Activated naive CD8-positive, alpha-beta T cell treated with anti-CD3 and anti-CD28 coated beads for 36 hours (primary cell): ENCODE data around the gene ALG1. TPM values are rescaled to one million over a fixed set of nuclear protein-coding genes. Genes with fewer than 3 reads are reported as not detected.
"Not testable (repeated sequence)": the region's sequence is repeated elsewhere in the genome, so short reads cannot be mapped to it uniquely, and the experiment has no call there.

ENCODE experiments used
- DNase-seq: peaks from one replicate; pipeline ENCODE4 v3.0.0; 2021
- H3K27ac Mint-ChIP-seq: one replicate; pipeline ENCODE4 v1.8.0; 2022; ENCODE audit warnings: mild to moderate bottlenecking, moderate library complexity, mixed read lengths
- H3K27me3 Mint-ChIP-seq: one replicate; pipeline ENCODE4 v1.8.0; 2022; ENCODE audit warnings: mild to moderate bottlenecking, mixed read lengths
- H3K36me3 Mint-ChIP-seq: one replicate; pipeline ENCODE4 v1.8.0; 2021; ENCODE audit warnings: mild to moderate bottlenecking, mixed read lengths
- H3K4me1 Mint-ChIP-seq: one replicate; pipeline ENCODE4 v1.8.0; 2021; ENCODE audit warnings: mixed read lengths
- H3K4me3 Mint-ChIP-seq: one replicate; pipeline ENCODE4 v1.8.0; 2022; ENCODE audit warnings: mild to moderate bottlenecking, moderate library complexity, mixed read lengths
- H3K9me3 Mint-ChIP-seq: one replicate; pipeline ENCODE4 v1.8.0; 2022; ENCODE audit warnings: mixed read lengths
- total RNA-seq, 2 experiments: library from RNA; stranded (reverse); gene quantifications; one replicate each; pipeline ENCODE4 v1.2.3, GENCODE V29; 2021

ALG1 gene
- total RNA-seq, 2 experiments from 2014 or later = 36.1 to 36.8 TPM

GRCh38 chr16:5036228-5037156, 35.2 kb upstream of the ALG1 start:
- Mint-ChIP-seq H3K27me3 (no peaks in the 10 kb centered on the region), H3K4me1 (peaks cover 22% of the 10 kb centered on the region), H3K36me3 (peaks cover 6% of the 10 kb centered on the region), H3K4me3 (no peak overlapping the region), H3K9me3 (no peaks in the 10 kb centered on the region), H3K27ac (no peak overlapping the region)
- DNase-seq = no peak

- Mint-ChIP-seq H3K36me3 (no peaks in the 10 kb centered on the region), H3K4me1 (peaks cover 2% of the 10 kb centered on the region), H3K4me3 (no peak overlapping the region), H3K27ac (no peak overlapping the region), H3K27me3 (no peaks in the 10 kb centered on the region), H3K9me3 (no peaks in the 10 kb centered on the region)
- DNase-seq = no peak
These were observed 31.2 kb upstream of the ALG1 start for GRCh38 chr16:5040451-5040850.

- Mint-ChIP-seq H3K4me3 (no peak overlapping the region), H3K9me3 (no peaks in the 10 kb centered on the region), H3K4me1 (peaks cover 1% of the 10 kb centered on the region), H3K27me3 (no peaks in the 10 kb centered on the region), H3K27ac (no peak overlapping the region), H3K36me3 (peaks cover 1% of the 10 kb centered on the region)
- no peak for DNase-seq
These were observed 30.0 kb upstream of the ALG1 start for GRCh38 chr16:5041600-5042133.

GRCh38 chr16:5042574-5043171, 29.0 kb upstream of the ALG1 start:
- H3K9me3 Mint-ChIP-seq = no peaks in the 10 kb centered on the region
- no peak for DNase-seq
- H3K27ac Mint-ChIP-seq = no peak overlapping the region
- no peak overlapping the region for H3K4me3 Mint-ChIP-seq
- H3K36me3 Mint-ChIP-seq = peaks cover 1% of the 10 kb centered on the region
- H3K27me3 Mint-ChIP-seq = no peaks in the 10 kb centered on the region
- H3K4me1 Mint-ChIP-seq = no peaks in the 10 kb centered on the region

- Mint-ChIP-seq H3K4me3 (no peak overlapping the region), H3K27me3 (no peaks in the 10 kb centered on the region), H3K4me1 (no peaks in the 10 kb centered on the region), H3K27ac (no peak overlapping the region), H3K9me3 (no peaks in the 10 kb centered on the region), H3K36me3 (peaks cover 3% of the 10 kb centered on the region)
- no peak for DNase-seq
These were observed 27.6 kb upstream of the ALG1 start for GRCh38 chr16:5044011-5044540.

- H3K4me1 Mint-ChIP-seq, H3K36me3 Mint-ChIP-seq, H3K27ac Mint-ChIP-seq, H3K4me3 Mint-ChIP-seq, H3K9me3 Mint-ChIP-seq, DNase-seq, H3K27me3 Mint-ChIP-seq: not testable (repeated sequence)
These were observed 27.1 kb upstream of the ALG1 start for GRCh38 chr16:5044581-5044980.

GRCh38 chr16:5045499-5046115, 26.0 kb upstream of the ALG1 start:
- H3K4me3 Mint-ChIP-seq = no peak overlapping the region
- H3K4me1 Mint-ChIP-seq = no peaks in the 10 kb centered on the region
- no peak for DNase-seq
- H3K9me3 Mint-ChIP-seq = peaks cover 7% of the 10 kb centered on the region
- H3K36me3 Mint-ChIP-seq = peaks cover 6% of the 10 kb centered on the region
- H3K27ac Mint-ChIP-seq = no peak overlapping the region
- no peaks in the 10 kb centered on the region for H3K27me3 Mint-ChIP-seq

- Mint-ChIP-seq H3K36me3 (peaks cover 6% of the 10 kb centered on the region), H3K27ac (no peak overlapping the region), H3K4me3 (no peak overlapping the region), H3K27me3 (no peaks in the 10 kb centered on the region), H3K4me1 (no peaks in the 10 kb centered on the region), H3K9me3 (peaks cover 8% of the 10 kb centered on the region)
- no peak for DNase-seq
These were observed 24.7 kb upstream of the ALG1 start for GRCh38 chr16:5046914-5047313.

- H3K27ac Mint-ChIP-seq = no peak overlapping the region
- H3K4me1 Mint-ChIP-seq = peaks cover 2% of the 10 kb centered on the region
- peaks cover 3% of the 10 kb centered on the region for H3K9me3 Mint-ChIP-seq
- no peaks in the 10 kb centered on the region for H3K27me3 Mint-ChIP-seq
- DNase-seq = no peak
- H3K4me3 Mint-ChIP-seq = no peak overlapping the region
- no peaks in the 10 kb centered on the region for H3K36me3 Mint-ChIP-seq
These were observed 16.5 kb upstream of the ALG1 start for GRCh38 chr16:5054876-5055865.

- DNase-seq = peak; percentile 64
- no peaks in the 10 kb centered on the region for H3K36me3 Mint-ChIP-seq
- no peak overlapping the region for H3K4me3 Mint-ChIP-seq
- no peaks in the 10 kb centered on the region for H3K27me3 Mint-ChIP-seq
- H3K9me3 Mint-ChIP-seq = no peaks in the 10 kb centered on the region
- peaks cover 2% of the 10 kb centered on the region for H3K4me1 Mint-ChIP-seq
- H3K27ac Mint-ChIP-seq = no peak overlapping the region
These were observed 15.3 kb upstream of the ALG1 start for GRCh38 chr16:5056352-5056751.

- Mint-ChIP-seq H3K27ac (no peak overlapping the region), H3K4me1 (peaks cover 2% of the 10 kb centered on the region), H3K27me3 (no peaks in the 10 kb centered on the region), H3K4me3 (no peak overlapping the region), H3K9me3 (no peaks in the 10 kb centered on the region), H3K36me3 (no peaks in the 10 kb centered on the region)
- DNase-seq = no peak
These were observed 13.2 kb upstream of the ALG1 start for GRCh38 chr16:5058476-5058875.

GRCh38 chr16:5059386-5060072, 12.1 kb upstream of the ALG1 start:
- Mint-ChIP-seq H3K4me1 (peaks cover 2% of the 10 kb centered on the region), H3K4me3 (no peak overlapping the region), H3K9me3 (no peaks in the 10 kb centered on the region)

GRCh38 chr16:5060073-5060641, 11.5 kb upstream of the ALG1 start:
- Mint-ChIP-seq H3K36me3 (no peaks in the 10 kb centered on the region), H3K4me1 (peaks cover 2% of the 10 kb centered on the region), H3K4me3 (no peak overlapping the region), H3K27me3 (no peaks in the 10 kb centered on the region), H3K9me3 (no peaks in the 10 kb centered on the region), H3K27ac (no peak overlapping the region)
- DNase-seq = no peak

More at GRCh38 chr16:5059386-5060072, 12.1 kb upstream of the ALG1 start:
- H3K36me3 Mint-ChIP-seq = no peaks in the 10 kb centered on the region
- H3K27ac Mint-ChIP-seq = no peak overlapping the region
- DNase-seq = no peak
- no peaks in the 10 kb centered on the region for H3K27me3 Mint-ChIP-seq
